ENCODE results near the gene TFE3.

Gene TFE3, protein sequence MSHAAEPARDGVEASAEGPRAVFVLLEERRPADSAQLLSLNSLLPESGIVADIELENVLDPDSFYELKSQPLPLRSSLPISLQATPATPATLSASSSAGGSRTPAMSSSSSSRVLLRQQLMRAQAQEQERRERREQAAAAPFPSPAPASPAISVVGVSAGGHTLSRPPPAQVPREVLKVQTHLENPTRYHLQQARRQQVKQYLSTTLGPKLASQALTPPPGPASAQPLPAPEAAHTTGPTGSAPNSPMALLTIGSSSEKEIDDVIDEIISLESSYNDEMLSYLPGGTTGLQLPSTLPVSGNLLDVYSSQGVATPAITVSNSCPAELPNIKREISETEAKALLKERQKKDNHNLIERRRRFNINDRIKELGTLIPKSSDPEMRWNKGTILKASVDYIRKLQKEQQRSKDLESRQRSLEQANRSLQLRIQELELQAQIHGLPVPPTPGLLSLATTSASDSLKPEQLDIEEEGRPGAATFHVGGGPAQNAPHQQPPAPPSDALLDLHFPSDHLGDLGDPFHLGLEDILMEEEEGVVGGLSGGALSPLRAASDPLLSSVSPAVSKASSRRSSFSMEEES

DNA sequence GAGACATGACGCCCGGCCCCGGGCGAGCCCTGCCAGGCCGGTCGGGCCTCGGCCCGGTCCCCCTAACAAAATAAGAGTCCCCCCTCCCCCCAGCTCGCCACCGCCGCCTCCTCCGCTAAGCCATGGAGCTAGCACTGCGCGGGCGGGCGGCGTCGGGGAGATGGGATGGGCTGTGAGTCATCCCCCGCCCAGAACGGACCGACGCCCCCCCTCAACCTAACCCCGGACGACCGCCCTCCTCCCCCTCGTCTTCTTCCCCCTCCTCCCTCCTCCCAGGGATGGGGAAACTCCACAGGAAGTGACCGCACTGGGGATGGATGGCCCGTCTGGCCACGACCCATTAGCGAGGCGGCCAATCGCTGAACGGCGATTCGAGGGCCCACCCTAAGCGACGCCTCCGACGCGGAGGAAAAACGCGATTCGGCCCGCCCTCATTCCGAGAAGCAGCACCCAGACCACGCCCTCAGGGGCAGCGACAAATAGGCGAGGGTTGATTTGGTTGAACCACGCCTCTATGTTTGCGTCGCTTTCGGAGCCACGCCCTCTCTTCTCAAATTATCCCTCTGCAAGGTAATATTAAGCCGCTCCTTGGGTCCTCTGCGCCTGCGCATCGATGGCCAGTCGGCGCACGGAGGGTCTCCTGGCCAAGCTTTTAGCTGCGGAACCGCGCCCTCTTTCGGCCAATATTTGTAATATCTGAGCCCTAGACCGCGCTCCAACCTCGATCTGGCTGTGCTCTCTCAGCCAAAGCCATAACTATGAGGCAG lies at the start of gene TFE3:
Gene TFE3 (minus strand): TSS at position 138 of the 767 bp plus-strand sequence. CDS start 131 bp downstream, at position 7.
- Histone ChIP-seq H3K4me1 (ENCODE audit: control insufficient read depth, insufficient read depth, low read length) (peaks cover 2% of the 10 kb centered on the region), H3K27ac (ENCODE audit: low read depth, low read length) (peak within 1 kb of the TSS; percentile 96), H3K36me3 (ENCODE audit: control insufficient read depth, insufficient read depth, low read length) (no peaks in the 10 kb centered on the region), H3K9ac (ENCODE audit: low read length) (peak within 1 kb of the TSS; percentile 28), H3K27me3 (ENCODE audit: control insufficient read depth, insufficient read depth, low read length) (no peaks in the 10 kb centered on the region), H3K4me3 (ENCODE audit: low read length) (peak within 1 kb of the TSS; percentile 58)

DNA sequence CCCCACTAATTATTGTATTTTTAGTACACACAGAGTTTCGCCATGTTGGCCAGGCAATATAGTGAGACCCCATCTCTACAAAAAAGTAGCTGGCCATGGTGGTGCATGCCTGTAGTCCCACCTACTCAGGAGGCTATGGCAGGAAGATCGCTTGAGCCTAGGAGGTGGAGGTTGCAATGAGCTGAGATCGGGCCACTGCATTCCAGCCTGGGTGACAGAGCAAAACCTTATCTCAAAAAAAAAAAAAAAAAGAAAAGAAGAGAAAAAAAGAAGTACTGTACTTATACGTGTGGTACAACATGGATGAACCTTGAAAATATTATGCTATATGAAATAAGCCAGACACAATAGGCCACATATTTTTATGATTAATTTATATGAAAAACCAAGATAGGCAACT lies 46.4 kb upstream of the TFE3 start:
- no peaks in the 10 kb centered on the region for H3K36me3 ChIP-seq (ENCODE audit: control insufficient read depth, insufficient read depth, low read length)
- H3K27me3 ChIP-seq (ENCODE audit: control insufficient read depth, insufficient read depth, low read length) = no peaks in the 10 kb centered on the region
- H3K4me3 ChIP-seq (ENCODE audit: low read length) = no peak overlapping the region
- H3K9ac ChIP-seq (ENCODE audit: low read length) = no peak overlapping the region
- H3K4me1 ChIP-seq (ENCODE audit: control insufficient read depth, insufficient read depth, low read length) = no peaks in the 10 kb centered on the region
- H3K27ac ChIP-seq (ENCODE audit: low read depth, low read length) = no peak overlapping the region

DNA sequence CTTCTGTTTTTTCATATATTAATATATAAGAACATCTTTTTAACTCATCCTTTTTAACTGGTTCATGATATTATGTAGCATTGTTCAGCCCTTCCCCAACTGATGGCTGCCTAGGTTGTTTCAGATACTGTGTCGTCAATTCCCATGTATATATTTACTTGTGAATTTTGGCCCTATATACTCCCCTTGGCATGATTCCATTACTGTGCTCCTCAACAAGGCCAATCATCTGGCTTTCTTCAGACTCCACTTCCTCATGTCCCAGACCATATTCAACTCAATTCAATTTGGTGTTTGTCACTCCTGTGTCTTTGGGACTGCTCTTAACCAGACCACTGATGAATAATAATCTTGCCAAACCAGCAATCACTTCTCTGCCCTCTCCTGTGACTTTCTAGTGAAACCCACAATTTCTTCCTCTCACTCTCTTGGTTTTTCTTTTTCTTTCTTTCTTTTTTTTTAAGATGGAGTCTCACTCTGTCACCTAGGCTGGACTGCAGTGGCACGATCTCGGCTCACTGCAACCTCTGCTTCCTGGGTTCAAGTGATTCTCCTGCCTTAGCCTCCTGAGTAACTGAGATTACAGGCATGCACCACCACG lies 39.2 kb upstream of the TFE3 start:
- Histone ChIP-seq H3K36me3 (ENCODE audit: control insufficient read depth, insufficient read depth, low read length) (no peaks in the 10 kb centered on the region), H3K27me3 (ENCODE audit: control insufficient read depth, insufficient read depth, low read length) (no peaks in the 10 kb centered on the region), H3K4me1 (ENCODE audit: control insufficient read depth, insufficient read depth, low read length) (no peaks in the 10 kb centered on the region), H3K4me3 (ENCODE audit: low read length) (no peak overlapping the region), H3K27ac (ENCODE audit: low read depth, low read length) (no peak overlapping the region), H3K9ac (ENCODE audit: low read length) (no peak overlapping the region)

DNA sequence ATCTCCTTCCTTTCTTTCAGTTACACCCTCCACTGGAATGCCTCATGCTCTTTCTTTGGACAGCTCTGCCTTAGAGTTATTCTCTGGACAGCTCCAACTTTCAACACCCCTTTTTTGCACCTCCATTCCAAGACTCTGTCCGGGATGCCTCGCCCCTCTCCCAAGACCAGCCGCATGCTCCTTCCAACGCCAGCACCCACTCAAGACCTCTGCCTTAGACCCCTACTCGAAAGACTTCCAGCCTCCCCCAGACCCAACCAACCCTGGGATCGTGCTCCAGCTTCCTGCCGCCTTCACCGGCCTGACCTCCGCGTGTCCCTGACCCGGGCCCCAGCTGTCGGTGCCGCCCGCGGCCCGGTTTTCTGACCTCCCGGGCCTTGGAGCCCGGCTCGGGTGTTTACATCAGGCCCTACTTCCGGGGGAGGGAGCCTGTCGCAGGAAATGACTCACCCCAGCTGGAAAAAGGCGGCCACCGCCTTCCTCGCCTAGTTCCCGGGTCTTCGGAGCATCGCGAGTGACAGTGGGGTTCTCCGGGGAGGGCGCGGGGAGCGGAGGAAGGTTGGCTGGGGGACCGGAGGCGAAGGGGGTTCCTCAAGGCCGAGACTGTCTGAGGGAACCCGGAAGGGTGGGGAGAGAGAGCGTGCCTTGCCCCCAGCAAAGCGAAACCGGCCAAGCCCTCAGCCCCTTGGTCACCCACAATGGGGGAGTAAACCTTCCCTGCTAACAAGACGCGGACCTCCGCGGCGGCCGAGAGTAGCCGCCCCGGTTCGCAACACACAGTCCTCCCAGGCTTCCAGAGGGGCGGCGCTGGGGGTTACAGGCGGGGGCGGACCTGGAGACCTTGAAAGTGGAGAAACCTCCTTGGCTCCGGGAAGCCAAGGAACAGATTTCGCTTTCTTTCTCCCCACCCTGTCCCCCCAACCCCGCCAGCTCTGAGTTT lies 36.6 kb upstream of the TFE3 start, which contains the start of gene WDR45:
Gene WDR45 (minus strand): TSS at position 399 of the 940 bp plus-strand sequence. CDS start 1,792 bp downstream, outside the sequence.
- Histone ChIP-seq H3K27me3 (ENCODE audit: control insufficient read depth, insufficient read depth, low read length) (no peaks in the 10 kb centered on the region), H3K4me1 (ENCODE audit: control insufficient read depth, insufficient read depth, low read length) (no peaks in the 10 kb centered on the region), H3K36me3 (ENCODE audit: control insufficient read depth, insufficient read depth, low read length) (peaks cover 3% of the 10 kb centered on the region), H3K27ac (ENCODE audit: low read depth, low read length) (peak within 1 kb of the TSS; percentile 80), H3K4me3 (ENCODE audit: low read length) (peak within 1 kb of the TSS; percentile 82), H3K9ac (ENCODE audit: low read length) (peak within 1 kb of the TSS; percentile 90)

DNA sequence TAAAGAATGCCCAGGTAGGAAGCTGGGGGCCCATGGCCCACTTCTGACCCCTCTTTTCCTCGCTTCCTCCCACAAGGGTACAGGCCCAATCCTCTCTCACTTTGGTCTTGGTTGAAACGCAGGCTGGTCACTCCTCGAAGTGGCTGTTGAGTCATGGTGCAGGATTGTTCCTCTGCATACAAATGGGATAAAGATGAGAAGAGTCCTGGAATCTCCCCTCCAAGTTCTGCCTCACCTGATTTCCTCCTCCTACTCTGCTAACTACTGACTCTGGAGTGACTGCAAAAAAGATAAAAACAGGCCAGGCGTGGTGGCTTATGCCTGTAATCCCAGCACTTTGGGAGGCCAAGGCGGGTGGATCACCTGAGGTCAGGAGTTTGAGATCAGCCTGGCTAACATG lies 34.8 kb upstream of the TFE3 start:
- H3K9ac ChIP-seq (ENCODE audit: low read length) = no peak overlapping the region
- no peak overlapping the region for H3K27ac ChIP-seq (ENCODE audit: low read depth, low read length)
- no peaks in the 10 kb centered on the region for H3K4me1 ChIP-seq (ENCODE audit: control insufficient read depth, insufficient read depth, low read length)
- no peaks in the 10 kb centered on the region for H3K27me3 ChIP-seq (ENCODE audit: control insufficient read depth, insufficient read depth, low read length)
- peaks cover 3% of the 10 kb centered on the region for H3K36me3 ChIP-seq (ENCODE audit: control insufficient read depth, insufficient read depth, low read length)
- H3K4me3 ChIP-seq (ENCODE audit: low read length) = no peak overlapping the region

DNA sequence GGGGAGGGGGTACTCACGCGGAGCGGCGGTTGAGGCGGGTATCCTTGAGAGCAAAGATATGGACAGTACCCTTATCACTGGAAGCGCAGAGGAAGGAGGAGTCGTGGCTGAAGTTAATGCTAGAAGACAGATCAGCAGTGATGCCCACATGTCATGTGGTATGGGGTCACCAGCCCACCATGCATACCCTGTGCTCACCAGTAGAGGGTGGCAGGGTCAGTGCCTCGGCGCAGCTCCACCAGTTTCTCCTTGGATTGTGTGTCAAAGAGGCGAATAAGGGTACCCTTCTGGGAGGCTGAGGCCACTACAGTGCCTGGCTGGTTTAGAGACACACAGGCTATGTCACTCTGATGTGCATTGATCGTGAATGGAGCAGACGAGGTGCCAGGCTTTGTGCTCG lies 32.2 kb upstream of the TFE3 start:
- no peak overlapping the region for H3K27ac ChIP-seq (ENCODE audit: low read depth, low read length)
- no peaks in the 10 kb centered on the region for H3K27me3 ChIP-seq (ENCODE audit: control insufficient read depth, insufficient read depth, low read length)
- no peak overlapping the region for H3K9ac ChIP-seq (ENCODE audit: low read length)
- H3K4me3 ChIP-seq (ENCODE audit: low read length) = no peak overlapping the region
- H3K4me1 ChIP-seq (ENCODE audit: control insufficient read depth, insufficient read depth, low read length) = peaks cover 2% of the 10 kb centered on the region
- H3K36me3 ChIP-seq (ENCODE audit: control insufficient read depth, insufficient read depth, low read length) = peaks cover 3% of the 10 kb centered on the region

DNA sequence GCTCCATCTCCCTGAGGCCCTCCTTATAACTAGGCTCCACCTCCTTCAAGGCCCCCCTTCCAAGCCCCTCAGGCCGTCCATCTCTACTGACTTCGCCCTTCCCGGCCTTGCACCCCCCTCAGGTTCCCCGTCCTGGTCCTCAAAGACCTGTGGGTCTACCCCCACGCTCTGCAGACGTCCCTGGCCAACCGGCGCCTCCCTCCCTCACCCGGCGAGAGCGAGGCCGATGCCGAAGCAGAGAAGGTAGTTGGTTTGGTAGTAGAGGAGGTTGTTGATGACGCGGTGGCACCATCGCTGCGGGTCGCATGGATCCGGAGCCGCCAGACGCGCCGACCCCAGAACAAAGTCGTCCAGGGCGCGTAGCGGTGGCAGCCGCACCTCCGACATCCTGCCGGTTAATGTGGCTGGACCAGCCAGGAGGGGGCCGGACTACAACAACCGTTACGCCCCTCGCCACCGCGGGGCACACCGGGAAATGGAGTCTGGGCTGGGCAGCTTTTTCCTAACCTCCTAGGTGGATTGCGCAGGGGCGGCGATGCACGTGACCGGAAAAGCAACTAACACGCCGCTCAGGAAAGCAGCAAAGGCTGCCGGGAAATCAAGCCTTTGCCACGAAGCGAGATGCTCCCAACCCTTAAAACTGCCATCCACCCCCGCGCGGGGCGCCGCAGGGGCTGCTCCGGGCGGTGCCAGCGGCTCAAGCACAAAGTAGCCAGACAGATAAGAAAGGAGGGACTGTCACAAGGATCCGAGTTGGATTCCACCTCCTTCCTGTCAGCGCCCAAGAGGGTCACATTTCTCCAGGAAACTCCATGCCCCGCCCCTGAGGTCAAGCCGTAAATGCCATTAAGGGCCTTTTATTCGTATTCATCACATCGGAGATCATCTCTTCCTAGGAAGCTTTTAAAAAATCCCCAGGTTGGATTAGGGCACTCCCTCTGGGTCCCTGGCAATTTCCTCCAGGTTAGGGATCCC lies 30.7 kb upstream of the TFE3 start, which contains the start of gene PRAF2:
Gene PRAF2 (minus strand): TSS at position 402 of the 975 bp plus-strand sequence. CDS start 15 bp downstream, at position 387.
- Histone ChIP-seq H3K27me3 (ENCODE audit: control insufficient read depth, insufficient read depth, low read length) (peaks cover 2% of the 10 kb centered on the region), H3K4me1 (ENCODE audit: control insufficient read depth, insufficient read depth, low read length) (peaks cover 2% of the 10 kb centered on the region), H3K27ac (ENCODE audit: low read depth, low read length) (peak within 1 kb of the TSS; percentile 69), H3K36me3 (ENCODE audit: control insufficient read depth, insufficient read depth, low read length) (peaks cover 3% of the 10 kb centered on the region), H3K4me3 (ENCODE audit: low read length) (peak within 1 kb of the TSS; percentile 79), H3K9ac (ENCODE audit: low read length) (peak within 1 kb of the TSS; percentile 36)

DNA sequence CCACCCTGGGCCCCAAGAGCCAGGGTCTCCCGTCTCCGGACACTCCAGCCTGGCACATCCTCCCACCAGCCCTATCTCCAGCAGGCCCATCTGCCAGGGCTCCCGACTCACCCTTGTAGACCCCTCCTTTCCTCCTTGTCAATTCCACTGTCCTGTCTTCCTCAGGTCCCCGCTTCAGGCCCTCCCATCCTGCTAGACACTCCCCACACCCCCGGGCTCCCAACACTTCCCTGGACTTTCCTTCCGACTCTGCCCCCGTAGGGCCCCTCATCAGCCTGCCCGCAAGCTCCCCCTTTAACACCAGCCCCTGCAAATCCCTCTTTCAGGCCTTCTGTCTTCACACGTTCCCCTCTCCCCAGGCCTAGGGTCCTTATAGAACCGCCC lies 29.5 kb upstream of the TFE3 start:
- Histone ChIP-seq H3K4me3 (ENCODE audit: low read length) (peak overlapping the region; percentile 79), H3K9ac (ENCODE audit: low read length) (peak overlapping the region; percentile 19), H3K36me3 (ENCODE audit: control insufficient read depth, insufficient read depth, low read length) (peaks cover 3% of the 10 kb centered on the region), H3K4me1 (ENCODE audit: control insufficient read depth, insufficient read depth, low read length) (peaks cover 2% of the 10 kb centered on the region), H3K27me3 (ENCODE audit: control insufficient read depth, insufficient read depth, low read length) (peaks cover 2% of the 10 kb centered on the region), H3K27ac (ENCODE audit: low read depth, low read length) (peak overlapping the region; percentile 18)

DNA sequence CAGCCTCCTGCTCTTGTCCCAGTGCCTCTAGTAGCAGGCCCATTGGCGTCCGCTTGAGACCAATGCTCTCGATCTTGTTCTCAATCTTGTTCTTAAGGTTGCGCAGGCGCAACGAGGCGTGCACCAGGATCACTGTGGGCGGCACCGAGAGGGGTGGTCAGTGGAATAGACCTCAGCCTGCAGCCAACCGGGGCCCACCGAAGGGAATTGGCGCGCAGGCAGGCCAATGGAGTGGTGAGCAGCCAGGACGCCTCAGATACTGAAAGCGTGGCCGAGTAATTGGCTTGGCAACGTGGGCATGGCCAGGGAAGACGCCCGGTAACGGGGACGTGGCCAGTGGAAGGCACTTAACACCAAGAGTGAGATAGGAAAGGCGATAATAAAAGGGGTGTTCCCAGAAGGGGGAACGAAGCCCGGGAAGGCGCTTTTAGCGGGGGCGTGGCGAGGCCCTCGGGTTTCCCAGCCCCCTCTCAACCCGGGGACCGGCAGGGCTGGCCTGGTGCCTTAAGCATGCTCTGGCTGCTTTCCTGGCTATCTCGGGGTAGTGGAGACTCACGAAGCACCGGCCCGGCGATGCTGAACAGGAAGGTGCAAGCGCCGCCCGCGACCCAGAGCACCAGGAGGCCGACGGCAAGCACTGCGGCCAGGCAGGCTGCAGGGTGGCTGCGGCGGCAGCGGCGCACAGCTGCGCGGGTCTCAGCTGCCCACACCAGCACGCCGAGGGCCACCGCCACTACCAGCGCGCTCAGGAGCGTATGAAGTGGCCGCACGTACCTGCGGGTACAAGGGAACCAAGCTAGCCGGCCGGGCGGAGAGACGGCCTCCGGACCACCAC lies 28.9 kb upstream of the TFE3 start:
- peak overlapping the region; percentile 59 for H3K27ac ChIP-seq (ENCODE audit: low read depth, low read length)
- H3K27me3 ChIP-seq (ENCODE audit: control insufficient read depth, insufficient read depth, low read length) = peaks cover 2% of the 10 kb centered on the region
- H3K4me3 ChIP-seq (ENCODE audit: low read length) = peak overlapping the region; percentile 79
- H3K4me1 ChIP-seq (ENCODE audit: control insufficient read depth, insufficient read depth, low read length) = peaks cover 2% of the 10 kb centered on the region
- peaks cover 3% of the 10 kb centered on the region for H3K36me3 ChIP-seq (ENCODE audit: control insufficient read depth, insufficient read depth, low read length)
- no peak overlapping the region for H3K9ac ChIP-seq (ENCODE audit: low read length)

DNA sequence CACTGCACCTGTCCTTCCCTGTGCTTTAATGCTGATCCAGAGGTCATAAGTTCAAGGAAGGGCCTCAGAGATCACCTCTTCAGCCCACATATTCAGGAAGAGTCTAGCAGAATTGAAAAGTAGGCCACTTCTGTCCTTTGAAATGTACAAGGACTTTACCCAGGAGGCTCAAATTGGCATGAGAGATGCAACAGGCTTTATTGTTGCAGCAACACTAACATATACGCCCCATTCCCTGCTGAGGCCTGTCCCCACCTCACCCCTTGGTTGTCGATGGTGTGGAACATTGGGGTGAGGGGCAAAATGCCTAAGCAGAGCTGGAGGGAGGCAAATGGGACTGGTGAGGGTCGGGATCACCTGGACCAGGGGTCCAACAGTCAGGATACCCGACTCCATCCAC lies 27.8 kb upstream of the TFE3 start:
- H3K4me1 ChIP-seq (ENCODE audit: control insufficient read depth, insufficient read depth, low read length) = peaks cover 2% of the 10 kb centered on the region
- H3K9ac ChIP-seq (ENCODE audit: low read length) = no peak overlapping the region
- peak overlapping the region; percentile 24 for H3K27ac ChIP-seq (ENCODE audit: low read depth, low read length)
- no peak overlapping the region for H3K4me3 ChIP-seq (ENCODE audit: low read length)
- peaks cover 2% of the 10 kb centered on the region for H3K27me3 ChIP-seq (ENCODE audit: control insufficient read depth, insufficient read depth, low read length)
- H3K36me3 ChIP-seq (ENCODE audit: control insufficient read depth, insufficient read depth, low read length) = no peaks in the 10 kb centered on the region
